Measurements from ENCODE around the gene PTP4A2.

The PTP4A2 gene

GRCh38 chr1:31860581-31860980 is 77.6 kb downstream of the PTP4A2 start:
- TF ChIP-seq CTCF (conservative IDR thresholded peaks at IDR 0.05; ENCODE audit: low read length) (no peak), EZH2phosphoT487 (IDR thresholded peaks at IDR 0.05; ENCODE audit: borderline replicate concordance) (no peak)
- Histone ChIP-seq H3K27me3 (ENCODE audit: insufficient read depth, low read length, poor library complexity, severe bottlenecking) (no peaks in the 10 kb centered on the region), H3K36me3 (ENCODE audit: insufficient read depth, low read length) (no peaks in the 10 kb centered on the region), H3K4me2 (ENCODE audit: low read depth, low read length, poor library complexity, severe bottlenecking) (no peak overlapping the region), H3K79me2 (ENCODE audit: insufficient read depth, low read length) (no peaks in the 10 kb centered on the region), H3K9ac (ENCODE audit: low read depth, low read length, poor library complexity, severe bottlenecking) (no peak overlapping the region), H2AFZ (ENCODE audit: low read length) (no peak overlapping the region), H4K20me1 (ENCODE audit: insufficient read depth, low read length, poor library complexity, severe bottlenecking) (no peaks in the 10 kb centered on the region), H3F3A (ENCODE audit: low read depth) (no peaks in the 10 kb centered on the region), H3K4me1 (ENCODE audit: insufficient read depth, low read length, poor library complexity, severe bottlenecking) (no peaks in the 10 kb centered on the region), H3K9me2 (replicated peaks; ENCODE audit: low read depth, low read length) (no peaks in the 10 kb centered on the region), H3K4me3 (ENCODE audit: low read length, poor library complexity, severe bottlenecking) (no peak overlapping the region), H3K9me3 (ENCODE audit: insufficient read depth, low read depth, low read length) (no peaks in the 10 kb centered on the region)

- Histone ChIP-seq H3K9ac (ENCODE audit: low read depth, low read length, poor library complexity, severe bottlenecking) (no peak overlapping the region), H3K4me1 (ENCODE audit: insufficient read depth, low read length, poor library complexity, severe bottlenecking) (no peaks in the 10 kb centered on the region), H3K79me2 (ENCODE audit: insufficient read depth, low read length) (no peaks in the 10 kb centered on the region), H2AFZ (ENCODE audit: low read length) (no peak overlapping the region), H3F3A (ENCODE audit: low read depth) (no peaks in the 10 kb centered on the region), H3K27me3 (ENCODE audit: insufficient read depth, low read length, poor library complexity, severe bottlenecking) (no peaks in the 10 kb centered on the region), H3K4me3 (ENCODE audit: low read length, poor library complexity, severe bottlenecking) (no peak overlapping the region), H4K20me1 (ENCODE audit: insufficient read depth, low read length, poor library complexity, severe bottlenecking) (no peaks in the 10 kb centered on the region), H3K36me3 (ENCODE audit: insufficient read depth, low read length) (no peaks in the 10 kb centered on the region), H3K4me2 (ENCODE audit: low read depth, low read length, poor library complexity, severe bottlenecking) (no peak overlapping the region), H3K9me2 (replicated peaks; ENCODE audit: low read depth, low read length) (no peaks in the 10 kb centered on the region), H3K9me3 (ENCODE audit: insufficient read depth, low read depth, low read length) (no peaks in the 10 kb centered on the region)
- TF ChIP-seq EZH2phosphoT487 (IDR thresholded peaks at IDR 0.05; ENCODE audit: borderline replicate concordance), result no peak
- TF ChIP-seq CTCF (conservative IDR thresholded peaks at IDR 0.05; ENCODE audit: low read length), result no peak
These were observed 78.4 kb downstream of the PTP4A2 start for GRCh38 chr1:31859719-31860118.

GRCh38 chr1:31859044-31859443 is 79.1 kb downstream of the PTP4A2 start:
- TF ChIP-seq CTCF (conservative IDR thresholded peaks at IDR 0.05; ENCODE audit: low read length) (no peak), EZH2phosphoT487 (IDR thresholded peaks at IDR 0.05; ENCODE audit: borderline replicate concordance) (no peak)
- Histone ChIP-seq H4K20me1 (ENCODE audit: insufficient read depth, low read length, poor library complexity, severe bottlenecking) (no peaks in the 10 kb centered on the region), H3F3A (ENCODE audit: low read depth) (no peaks in the 10 kb centered on the region), H3K4me1 (ENCODE audit: insufficient read depth, low read length, poor library complexity, severe bottlenecking) (no peaks in the 10 kb centered on the region), H3K79me2 (ENCODE audit: insufficient read depth, low read length) (no peaks in the 10 kb centered on the region), H3K4me3 (ENCODE audit: low read length, poor library complexity, severe bottlenecking) (no peak overlapping the region), H3K36me3 (ENCODE audit: insufficient read depth, low read length) (no peaks in the 10 kb centered on the region), H3K9me2 (replicated peaks; ENCODE audit: low read depth, low read length) (no peaks in the 10 kb centered on the region), H2AFZ (ENCODE audit: low read length) (no peak overlapping the region), H3K27me3 (ENCODE audit: insufficient read depth, low read length, poor library complexity, severe bottlenecking) (no peaks in the 10 kb centered on the region), H3K9me3 (ENCODE audit: insufficient read depth, low read depth, low read length) (no peaks in the 10 kb centered on the region), H3K9ac (ENCODE audit: low read depth, low read length, poor library complexity, severe bottlenecking) (no peak overlapping the region), H3K4me2 (ENCODE audit: low read depth, low read length, poor library complexity, severe bottlenecking) (no peak overlapping the region)
